Stimulated activated CD4-positive, alpha-beta T cell treated with anti-CD3 and anti-CD28 coated beads, Interleukin-2, amount 100 ng/mL, for 24 hours (primary cell): Measurements from ENCODE around the gene FCN2.

Source experiments
- DNase-seq, 2 donors: peaks; one replicate each; pipeline ENCODE4 v3.0.0-alpha.2; 2020

Gene FCN2

DNA sequence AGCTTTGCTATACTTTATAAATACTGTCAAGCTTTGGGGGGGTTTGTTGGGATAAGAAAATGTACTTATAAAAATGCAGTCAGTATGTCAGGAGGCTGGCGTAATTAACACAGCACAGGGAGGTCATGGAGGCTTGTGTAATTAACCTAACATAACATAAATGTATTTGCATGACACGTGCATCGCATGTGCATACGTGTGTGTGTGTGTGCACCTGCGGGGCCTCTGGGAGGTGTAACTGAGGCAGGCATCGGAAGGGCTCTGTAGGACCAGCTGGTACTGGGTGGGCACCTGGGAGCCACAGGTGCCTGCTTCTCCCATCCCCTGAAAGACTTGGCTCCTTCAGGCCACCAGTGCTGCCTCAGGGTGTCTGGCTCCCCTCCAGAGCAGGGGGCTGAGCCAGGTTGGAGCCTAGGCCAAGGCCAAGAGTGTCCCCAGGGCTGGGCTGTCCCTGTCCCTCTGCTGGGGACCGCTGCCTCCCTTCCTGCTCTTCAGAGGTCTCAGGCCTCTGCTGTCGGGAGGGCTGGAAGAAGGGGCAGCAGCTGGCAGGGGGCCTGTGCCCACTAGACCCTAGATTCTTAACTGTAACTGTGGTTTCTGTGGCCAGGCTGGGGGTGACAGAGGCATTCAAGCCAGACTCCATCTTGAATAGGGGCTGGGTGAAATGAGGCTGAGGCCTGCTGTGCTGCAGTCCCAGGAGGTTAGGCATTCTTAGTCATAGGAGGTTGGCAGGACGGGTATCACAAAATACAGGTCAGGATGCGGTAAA lies 9.0 kb downstream of the FCN2 start:
- no peak for DNase-seq

DNA sequence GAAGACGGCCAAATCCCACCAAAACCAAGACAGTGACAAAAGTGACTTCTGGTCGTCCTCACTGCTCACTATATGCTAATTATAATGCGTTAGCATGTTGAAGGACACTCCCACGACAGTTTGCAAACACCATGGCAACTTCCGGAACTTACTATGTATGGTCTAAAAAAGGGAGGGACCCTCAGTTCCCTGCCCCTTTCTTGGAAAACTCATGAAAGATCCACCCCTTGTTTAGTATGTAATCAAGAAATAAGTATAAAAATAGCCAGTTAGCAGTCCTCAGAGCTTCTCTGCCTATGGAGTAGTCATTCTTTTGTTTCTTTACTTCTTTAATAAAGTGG lies 9.5 kb downstream of the FCN2 start:
- no peak for DNase-seq

DNA sequence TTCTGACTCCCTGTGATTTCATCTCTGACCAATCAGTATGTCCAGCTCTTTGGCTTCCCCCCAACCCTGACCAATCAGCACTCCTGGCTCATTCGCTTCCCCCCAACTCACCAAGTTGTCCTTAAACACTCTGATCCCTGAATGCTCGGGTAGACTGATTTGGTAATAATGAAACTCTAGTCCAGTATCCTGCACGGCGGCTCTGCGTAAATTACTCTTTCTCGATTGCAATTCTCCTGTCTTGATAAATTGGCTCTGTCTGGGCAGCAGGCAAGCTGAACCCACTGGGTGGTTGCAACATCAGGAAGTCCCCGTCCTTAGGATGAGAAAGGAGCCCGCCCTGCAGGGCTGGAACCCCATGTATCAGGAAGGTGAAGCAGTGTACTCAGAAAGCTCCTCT lies 10.4 kb downstream of the FCN2 start:
- DNase-seq, result no peak

DNA sequence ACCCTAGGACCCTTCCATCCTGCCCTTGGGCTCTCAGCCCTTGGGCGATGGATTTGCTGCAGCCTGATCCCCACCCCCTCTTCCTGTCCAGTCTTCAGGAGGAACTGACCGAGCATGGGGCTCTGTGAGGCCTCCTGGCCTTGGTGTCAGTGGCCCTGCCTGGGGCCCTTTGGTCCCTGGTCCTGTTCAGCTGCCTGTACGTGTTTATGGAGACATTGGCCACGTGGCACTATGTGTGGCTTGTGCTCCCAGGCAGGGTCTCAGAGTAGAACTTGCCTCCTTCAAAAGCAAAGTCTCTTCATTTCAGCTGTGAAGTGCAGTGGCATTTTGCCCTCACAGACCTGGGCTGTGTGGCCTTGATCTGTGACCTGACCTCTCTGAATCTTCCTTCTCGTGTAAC lies 11.1 kb downstream of the FCN2 start:
- no peak for DNase-seq

GRCh38 chr9:134892221-134892620 lies 11.6 kb downstream of the FCN2 start:
- DNase-seq, result no peak

- no peak for DNase-seq
These were observed 12.3 kb downstream of the FCN2 start for GRCh38 chr9:134892820-134893420.

DNA sequence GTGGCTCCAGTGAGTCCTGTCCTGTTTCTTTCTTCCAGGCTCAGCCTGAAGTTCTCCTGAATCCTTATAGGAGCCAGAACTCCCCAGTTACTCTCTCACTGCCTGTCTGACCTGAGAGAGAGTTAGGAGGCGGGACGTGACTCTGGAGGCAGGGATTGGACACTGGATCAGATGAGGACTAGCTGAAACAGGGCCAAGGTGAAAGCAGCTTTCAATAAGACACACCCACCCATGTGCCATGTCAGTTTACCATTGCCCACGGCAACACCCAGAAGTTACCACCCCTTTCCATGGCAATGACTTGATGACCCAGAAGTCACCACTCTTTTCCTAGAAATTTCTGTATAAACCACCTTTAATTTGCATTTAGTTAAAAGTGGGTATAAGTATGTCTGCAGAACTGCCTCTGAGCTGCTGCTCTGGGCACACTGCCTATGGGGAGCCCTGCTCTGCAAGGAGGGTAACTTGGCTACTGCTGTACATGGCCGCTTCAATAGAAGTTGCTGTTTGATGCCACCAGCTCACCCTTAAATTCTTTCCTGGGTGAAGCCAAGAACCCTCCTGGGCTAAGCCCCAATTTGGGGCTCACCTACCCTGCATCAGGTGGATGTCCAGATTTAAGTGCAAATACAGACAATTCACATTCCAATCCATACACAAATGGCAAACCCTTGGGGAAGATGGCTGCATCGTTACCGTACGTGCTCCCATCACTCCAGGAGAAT lies 13.7 kb downstream of the FCN2 start:
- no peak for DNase-seq

GRCh38 chr9:134895097-134895496 lies 14.5 kb downstream of the FCN2 start:
- no peak for DNase-seq

GRCh38 chr9:134895567-134895907 lies 14.9 kb downstream of the FCN2 start:
- no peak for DNase-seq

- no peak for DNase-seq
These were observed 15.6 kb downstream of the FCN2 start for GRCh38 chr9:134895908-134896833.

DNA sequence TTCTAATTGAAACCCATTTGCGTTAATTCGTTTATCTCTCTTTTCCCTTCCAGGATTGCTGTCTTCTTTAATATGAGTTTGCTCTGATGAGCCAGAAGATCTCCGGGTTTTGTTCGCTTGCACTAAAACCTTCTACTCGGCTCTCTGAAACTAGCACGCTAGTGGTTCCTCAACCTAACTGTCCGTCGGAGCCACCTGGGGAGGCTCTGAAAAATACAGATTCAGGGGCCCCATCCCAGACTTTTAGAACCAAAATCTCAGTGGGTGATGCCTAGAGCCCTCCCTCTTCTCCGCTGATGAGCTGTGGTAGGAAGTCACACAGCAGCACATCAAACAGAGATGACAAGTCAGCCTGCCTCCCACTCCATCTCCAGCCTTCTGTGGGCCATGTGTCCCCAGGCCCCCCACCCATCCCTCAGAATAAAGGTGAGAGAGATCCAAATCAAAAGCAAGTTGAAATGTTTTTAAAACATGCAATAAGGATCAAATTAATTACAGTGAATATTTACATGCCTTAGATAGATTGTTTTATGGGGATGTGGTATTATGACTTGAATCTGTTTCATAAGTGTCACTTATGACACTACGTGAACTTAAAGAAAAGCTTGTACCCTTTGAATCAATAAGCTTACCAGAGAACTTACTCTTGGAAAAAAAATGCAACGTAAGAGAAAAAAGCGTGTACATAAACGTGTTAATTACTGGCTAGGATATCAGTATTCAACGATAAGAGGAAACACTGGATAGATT lies 16.4 kb downstream of the FCN2 start:
- no peak for DNase-seq

DNA sequence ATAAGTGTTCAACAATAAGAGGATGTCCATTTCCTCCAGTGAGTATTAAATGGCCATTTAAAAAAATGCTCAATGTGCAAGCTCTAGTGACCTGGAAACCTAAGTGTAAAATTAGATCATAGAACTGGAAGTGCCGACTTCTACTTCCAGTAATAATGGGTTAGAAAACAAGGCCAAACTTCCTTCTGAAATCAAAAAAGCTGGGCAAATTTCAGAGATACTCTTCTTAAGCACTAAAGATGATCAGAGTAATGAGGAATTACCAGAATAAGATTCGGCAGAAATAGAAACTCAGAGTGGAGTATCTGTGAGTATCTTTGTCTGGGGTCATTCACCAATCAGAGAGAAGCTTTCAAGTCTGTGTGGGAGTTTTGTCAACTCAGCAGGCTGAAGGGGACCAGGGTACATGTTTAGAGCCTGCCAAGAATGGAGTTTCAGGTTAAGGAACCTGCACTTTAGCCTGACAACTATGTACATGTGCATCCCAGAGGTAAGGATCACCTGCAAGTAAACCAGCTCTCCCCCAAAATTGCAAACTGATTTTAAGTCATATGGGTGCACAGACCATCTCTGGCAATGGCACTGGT lies 17.1 kb downstream of the FCN2 start:
- DNase-seq, result no peak

- no peak for DNase-seq
These were observed 17.7 kb downstream of the FCN2 start for GRCh38 chr9:134898319-134898718.

DNA sequence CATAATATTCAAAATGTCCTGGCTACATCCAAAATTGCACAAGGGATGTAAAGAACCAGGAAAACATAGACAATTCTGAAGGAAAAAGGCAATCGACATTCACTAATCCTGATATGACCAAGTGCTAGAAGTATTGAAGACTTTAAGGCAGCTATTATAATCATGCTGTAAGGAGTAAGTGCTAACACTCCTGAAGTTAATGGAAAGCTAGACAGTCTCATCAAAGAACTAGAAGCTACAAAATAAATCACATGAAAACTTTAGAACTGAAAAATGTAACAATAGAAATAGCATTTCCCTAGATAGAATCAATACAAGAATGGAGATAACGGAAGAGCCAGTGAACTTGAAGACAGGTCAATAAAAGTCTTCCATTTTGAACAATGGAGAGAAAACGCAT lies 18.6 kb downstream of the FCN2 start:
- no peak for DNase-seq

DNA sequence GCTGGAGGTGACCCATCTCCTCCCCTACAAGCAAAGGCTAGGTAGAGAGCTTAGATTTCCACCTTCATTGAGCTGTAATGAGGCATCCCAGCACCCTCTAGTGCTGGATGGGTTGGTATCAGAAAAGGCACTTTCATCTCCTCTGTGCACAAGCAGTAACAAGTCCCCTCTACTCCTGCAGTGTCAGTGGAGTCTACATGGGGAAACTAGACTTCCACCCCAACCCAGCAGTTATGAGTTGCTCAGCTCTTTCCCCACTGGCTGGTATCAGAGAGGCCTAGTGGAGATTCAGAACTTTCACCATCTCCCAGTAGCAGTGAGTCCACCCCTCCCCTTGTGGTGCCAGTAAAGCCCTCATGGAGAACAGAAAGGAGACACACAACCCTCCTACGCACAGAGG lies 19.2 kb downstream of the FCN2 start:
- no peak for DNase-seq

DNA sequence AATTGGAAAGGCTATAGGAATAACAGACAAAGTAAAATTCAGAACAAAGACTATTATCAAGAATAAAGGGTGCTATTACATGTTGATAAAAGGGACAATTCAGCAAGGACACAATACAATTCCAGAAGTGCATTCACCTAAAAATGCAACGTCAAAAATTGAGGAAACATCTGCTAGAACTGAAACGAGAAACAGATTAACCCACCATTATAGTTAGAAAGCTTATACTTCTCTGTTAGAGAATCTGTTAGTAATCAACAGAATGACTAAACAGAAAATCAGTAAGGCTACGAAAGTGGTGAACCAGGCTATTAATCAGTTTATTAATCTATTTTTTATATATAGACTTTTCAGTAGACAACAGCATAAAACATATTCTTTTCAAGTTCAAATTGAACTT lies 22.3 kb downstream of the FCN2 start:
- no peak for DNase-seq

- peak in 1 of 2 donors; percentile 3 for DNase-seq
These were observed 28.1 kb downstream of the FCN2 start for GRCh38 chr9:134908524-134909309.

DNA sequence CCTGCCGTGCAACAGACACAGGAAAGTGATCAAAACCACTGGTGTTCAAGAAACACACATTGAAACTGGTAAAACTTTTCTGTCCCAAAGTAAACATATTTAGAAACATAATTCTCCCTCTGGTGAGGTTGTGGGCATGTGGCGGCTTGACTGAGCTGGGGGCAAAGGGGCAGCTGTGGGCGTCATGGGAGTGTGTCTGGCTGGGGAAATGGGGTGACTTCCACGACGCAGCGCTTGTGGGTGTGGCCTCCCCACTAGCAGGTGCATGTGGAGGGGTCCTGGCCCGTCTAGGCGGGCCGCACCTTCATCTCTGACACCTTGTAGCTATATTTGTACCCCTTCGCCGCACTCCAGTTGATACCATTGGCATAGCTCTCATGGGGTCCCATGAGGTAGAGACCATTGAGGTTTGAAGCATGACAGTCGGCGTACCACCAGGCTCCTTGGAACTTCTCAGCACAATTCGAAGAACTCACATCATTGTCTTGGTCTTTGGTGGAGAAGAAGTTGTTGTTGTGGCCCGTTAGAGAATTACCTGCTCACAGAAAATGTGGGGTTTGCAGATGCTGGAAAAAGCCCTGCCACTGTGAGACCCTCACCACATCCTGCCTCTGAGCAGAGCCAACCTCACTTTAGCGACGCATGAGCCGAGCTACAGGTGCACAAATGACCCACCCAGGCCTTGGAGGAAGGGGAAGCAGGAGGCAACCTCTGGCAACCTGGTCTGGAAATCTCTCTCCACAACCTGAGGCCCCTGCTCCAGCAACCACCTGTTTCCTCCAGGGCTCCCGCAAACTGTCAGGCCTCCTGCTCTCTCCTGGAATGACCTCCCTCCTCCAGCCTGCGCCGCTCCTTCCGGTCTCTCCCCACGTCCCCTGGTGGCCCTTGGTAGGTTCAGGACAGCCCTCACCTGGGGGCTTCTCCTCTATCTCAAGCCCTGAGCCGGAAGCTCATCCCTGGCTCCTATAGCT lies 29.2 kb downstream of the FCN2 start:
- peak in 1 of 2 donors; percentile 9 for DNase-seq

DNA sequence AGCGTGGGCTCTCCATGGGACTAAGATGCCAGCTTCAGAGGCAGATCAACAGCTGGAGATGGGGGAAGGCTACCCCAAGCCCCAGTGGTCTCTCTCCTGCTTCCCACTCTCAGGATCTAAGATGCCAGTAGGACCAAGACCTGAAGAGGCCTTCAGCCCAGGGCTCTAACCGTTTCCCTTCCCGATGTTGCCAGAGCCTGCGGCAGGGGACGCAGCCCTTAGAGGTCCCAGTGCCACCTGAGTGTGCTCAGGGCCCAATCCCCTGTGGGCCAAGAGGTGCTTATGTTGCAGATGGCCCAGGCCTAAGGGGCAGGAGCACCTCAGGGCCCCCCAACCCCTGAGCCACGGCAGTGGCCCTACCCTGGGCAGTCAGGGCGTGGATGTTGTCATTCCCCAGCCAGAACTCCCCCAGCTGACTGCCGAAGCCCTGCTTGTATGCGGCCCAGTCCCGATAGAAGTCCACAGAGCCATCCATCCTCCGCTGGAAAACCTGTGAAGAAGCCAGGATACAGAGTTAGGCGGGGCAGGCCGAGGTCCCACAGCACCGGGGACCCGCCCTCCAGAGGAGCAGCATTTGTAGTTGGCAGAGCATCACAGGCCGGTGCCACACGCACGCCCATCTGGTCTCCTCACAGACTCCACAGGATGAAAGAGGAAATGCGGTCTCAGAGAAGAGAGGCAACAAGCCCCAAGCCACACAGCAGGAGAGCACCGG lies 31.7 kb downstream of the FCN2 start:
- DNase-seq, result peak in 1 of 2 donors; percentile 9
